Small intestine (tissue), 7 donors: ENCODE measurements around the gene CYP1A2. TPM values are rescaled to one million over a fixed set of nuclear protein-coding genes. Genes with fewer than 3 reads are reported as not detected.

Experiments
- DNase-seq, 2 donors: peaks; one replicate each; pipeline versions ENCODE4 v3.0.0 to v3.0.0-alpha.2; 2013
- FAIRE-seq: peaks from 2 replicates; lab custom pipeline; 2012; peaks lifted over from hg19 to GRCh38; lab: Jason Lieb, UNC
- H3K27ac ChIP-seq, 3 donors: one replicate each; pipeline ENCODE4 v1.5.1; 2013; ENCODE audit warnings: low read length in 2 of 3, mild to moderate bottlenecking in 2 of 3, control low read depth in 1 of 3, inconsistent platforms in 1 of 3, low read depth in 1 of 3, moderate library complexity in 1 of 3
- H3K27me3 ChIP-seq, 3 donors: one replicate each; pipeline ENCODE4 v1.6.1; 2013; ENCODE audit warnings: low read length in 3 of 3, inconsistent platforms in 1 of 3; ENCODE audit not compliant: control insufficient read depth in 3 of 3, insufficient read depth in 3 of 3
- H3K36me3 ChIP-seq, 3 donors: one replicate each; pipeline ENCODE4 v1.6.1; 2013; ENCODE audit warnings: low read length in 3 of 3, inconsistent platforms in 1 of 3, low read depth in 1 of 3, mild to moderate bottlenecking in 1 of 3, moderate library complexity in 1 of 3; ENCODE audit not compliant: control insufficient read depth in 3 of 3, insufficient read depth in 2 of 3
- H3K4me1 ChIP-seq, 3 donors: one replicate each; pipeline ENCODE4 v1.6.1; 2013; ENCODE audit warnings: low read length in 2 of 3, inconsistent platforms in 1 of 3, low read depth in 1 of 3, mild to moderate bottlenecking in 1 of 3, moderate library complexity in 1 of 3; ENCODE audit not compliant: control insufficient read depth in 3 of 3, insufficient read depth in 2 of 3
- H3K4me3 ChIP-seq, 3 donors: one replicate each; pipeline ENCODE4 v1.5.1; 2013; ENCODE audit warnings: low read length in 3 of 3, control low read depth in 1 of 3, inconsistent platforms in 1 of 3, low read depth in 1 of 3, mild to moderate bottlenecking in 1 of 3, moderate library complexity in 1 of 3
- H3K9me3 ChIP-seq, 2 donors: one replicate each; pipeline ENCODE4 v1.6.1; 2013; ENCODE audit warnings: low read depth in 1 of 2, low read length in 1 of 2; ENCODE audit not compliant: control insufficient read depth in 2 of 2, insufficient read depth in 1 of 2
- WGBS, 3 donors: extraction: QIAGEN DNeasy Blood & Tissue Kit; methylation state at CpG; one replicate each; pipeline ENCODE4 v1.1.7; 2013; 5-methylcytosine and 5-hydroxymethylcytosine counted together
- polyA plus RNA-seq, 4 donors: library from polyadenylated mRNA; stranded (reverse) in 3 of 4; unstranded in 1 of 4; fragments of 200-250 nt in 3 of 4; fragments of 120-200 nt in 1 of 4; gene quantifications; one replicate each; pipeline versions ENCODE4 v1.2.1 to v1.2.3, GENCODE V29; 2013
- donor health status: healthy with polysubstance abuse.
- donor health status: control.
- donor health status: control.
- donor health status: Bipolar disorder and iron deficiency.
- donor health status: healthy.

CYP1A2 gene
- polyA plus RNA-seq, 4 donors, result not detected

- H3K4me3 ChIP-seq, result no peak overlapping the region
- DNase-seq, result peak in 1 of 2 donors; percentile 53
- no peaks in the 10 kb centered on the region for H3K9me3 ChIP-seq
- WGBS, 3 donors, result 46 to 65% (median 56%) methylated on average over 24 to 25 of the region's 25 CpGs
- no peak for FAIRE-seq
- peaks cover 2 to 35% (median 4%) of the 10 kb centered on the region in 3 donors for H3K4me1 ChIP-seq
- H3K36me3 ChIP-seq, result peaks cover 4 to 87% (median 12%) of the 10 kb centered on the region in 3 donors
- H3K27ac ChIP-seq, result peak overlapping the region in 2 of 3 donors; percentile 60 to 73
- no peaks in the 10 kb centered on the region for H3K27me3 ChIP-seq
Measured at GRCh38 chr15:74798388-74799254, 50.0 kb downstream of the CYP1A2 start.

- FAIRE-seq (no peak), DNase-seq (peak in 1 of 2 donors; percentile 41)
- WGBS, 3 donors, result 67 to 83% (median 70%) methylated on average over 16 of the region's 16 CpGs
Measured at GRCh38 chr15:74799255-74799855, 50.7 kb downstream of the CYP1A2 start.

GRCh38 chr15:74799856-74800558, 51.4 kb downstream of the CYP1A2 start:
- peak; percentile 93 to 94 for DNase-seq
- Histone ChIP-seq H3K4me1 (peaks cover 2 to 26% (median 4%) of the 10 kb centered on the region in 3 donors), H3K36me3 (peaks cover 4 to 90% (median 13%) of the 10 kb centered on the region in 3 donors), H3K4me3 (no peak overlapping the region), H3K9me3 (no peaks in the 10 kb centered on the region), H3K27me3 (no peaks in the 10 kb centered on the region), H3K27ac (peak overlapping the region; percentile 26 to 73 (median 60))
- 12 to 38% (median 20%) methylated on average over 18 of the region's 18 CpGs for WGBS, 3 donors
- no peak for FAIRE-seq

More at GRCh38 chr15:74799255-74799855, 50.7 kb downstream of the CYP1A2 start:
- Histone ChIP-seq H3K4me1 (peaks cover 2 to 32% (median 4%) of the 10 kb centered on the region in 3 donors), H3K27ac (peak overlapping the region; percentile 26 to 73 (median 60)), H3K36me3 (peaks cover 4 to 91% (median 13%) of the 10 kb centered on the region in 3 donors), H3K9me3 (no peaks in the 10 kb centered on the region), H3K4me3 (no peak overlapping the region), H3K27me3 (no peaks in the 10 kb centered on the region)

GRCh38 chr15:74800559-74801094, 52.0 kb downstream of the CYP1A2 start:
- peaks cover 0 to 26% (median 1%) of the 10 kb centered on the region in 3 donors for H3K4me1 ChIP-seq
- no peak for DNase-seq
- peak overlapping the region in 2 of 3 donors; percentile 27 to 42 for H3K27ac ChIP-seq

GRCh38 chr15:74801311-74801997, 52.8 kb downstream of the CYP1A2 start:
- no peaks in the 10 kb centered on the region for H3K9me3 ChIP-seq
- WGBS, 3 donors, result 86% methylated on average over 18 of the region's 18 CpGs
- no peaks in the 10 kb centered on the region for H3K27me3 ChIP-seq
- H3K4me1 ChIP-seq, result peaks cover 0 to 26% (median 1%) of the 10 kb centered on the region in 3 donors
- FAIRE-seq, result no peak
- H3K4me3 ChIP-seq, result no peak overlapping the region
- peaks cover 4 to 82% (median 13%) of the 10 kb centered on the region in 3 donors for H3K36me3 ChIP-seq
- DNase-seq, result no peak
- H3K27ac ChIP-seq, result no peak overlapping the region

More at GRCh38 chr15:74800559-74801094, 52.0 kb downstream of the CYP1A2 start:
- Histone ChIP-seq H3K9me3 (no peaks in the 10 kb centered on the region), H3K4me3 (no peak overlapping the region), H3K27me3 (no peaks in the 10 kb centered on the region), H3K36me3 (peaks cover 4 to 89% (median 13%) of the 10 kb centered on the region in 3 donors)
- 70 to 78% (median 71%) methylated on average over 20 of the region's 20 CpGs for WGBS, 3 donors
- no peak for FAIRE-seq

GRCh38 chr15:74802290-74802689, 53.6 kb downstream of the CYP1A2 start:
- DNase-seq, result no peak
- H3K27ac ChIP-seq, result no peak overlapping the region
- H3K27me3 ChIP-seq, result no peaks in the 10 kb centered on the region
- no peak for FAIRE-seq
- no peak overlapping the region for H3K4me3 ChIP-seq
- 90 to 95% (median 90%) methylated on average over 20 of the region's 20 CpGs for WGBS, 3 donors
- peaks cover 2 to 26% (median 5%) of the 10 kb centered on the region in 3 donors for H3K4me1 ChIP-seq
- H3K36me3 ChIP-seq, result peaks cover 4 to 77% (median 13%) of the 10 kb centered on the region in 3 donors
- no peaks in the 10 kb centered on the region for H3K9me3 ChIP-seq

GRCh38 chr15:74802862-74803447, 54.3 kb downstream of the CYP1A2 start:
- H3K27ac ChIP-seq, result no peak overlapping the region
- H3K27me3 ChIP-seq, result no peaks in the 10 kb centered on the region
- DNase-seq (no peak), FAIRE-seq (no peak)
- H3K36me3 ChIP-seq, result peaks cover 4 to 72% (median 13%) of the 10 kb centered on the region in 3 donors
- 86 to 93% (median 92%) methylated on average over 29 to 31 of the region's 31 CpGs for WGBS, 3 donors
- peaks cover 2 to 25% (median 7%) of the 10 kb centered on the region in 3 donors for H3K4me1 ChIP-seq
- no peak overlapping the region for H3K4me3 ChIP-seq
- no peaks in the 10 kb centered on the region for H3K9me3 ChIP-seq
